ENCODE measurements around the gene SCFD2.
"Not testable (repeated sequence)": the region's sequence is repeated elsewhere in the genome, so short reads cannot be mapped to it uniquely, and the experiment has no call there.

Gene SCFD2

GRCh38 chr4:53050361-53050774 is 315.5 kb downstream of the SCFD2 start:
- DNase-seq (ENCODE audit: low spot score), result no peak

DNA sequence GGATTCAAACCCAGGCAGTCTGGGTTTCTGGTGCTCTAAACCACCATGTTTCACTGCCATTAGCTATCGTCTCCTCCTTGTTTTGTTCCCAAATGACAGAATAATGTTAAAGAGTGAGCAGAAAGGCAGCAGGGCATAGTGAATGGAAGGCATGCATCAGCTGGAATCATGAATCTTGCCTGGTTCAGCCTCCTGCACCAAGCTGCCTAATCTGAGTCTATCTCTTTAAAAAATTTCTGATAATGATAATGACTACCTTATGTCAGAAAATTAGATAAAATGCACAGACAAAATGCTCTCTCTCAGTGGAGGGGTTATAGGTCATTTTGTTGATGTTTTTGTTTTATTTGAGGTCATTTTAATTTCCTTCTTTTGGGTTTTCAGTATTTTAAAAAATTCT is 316.3 kb downstream of the SCFD2 start:
- DNase-seq (ENCODE audit: low spot score), result no peak

DNA sequence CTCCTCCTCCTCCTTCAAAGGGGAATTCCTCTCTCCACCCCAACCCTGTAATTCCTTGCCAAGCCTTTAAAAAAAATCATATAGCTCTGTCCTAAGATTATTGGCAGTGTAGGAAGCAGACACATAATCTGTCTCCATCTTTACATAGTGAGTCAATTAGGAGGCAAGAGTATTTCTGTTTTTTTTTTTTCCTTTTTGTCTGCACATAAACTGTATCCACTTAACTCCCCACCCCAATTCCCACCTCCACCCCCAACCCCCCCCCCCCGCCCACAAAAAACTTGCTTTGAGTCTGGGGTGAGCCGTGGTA is 321.3 kb downstream of the SCFD2 start:
- no peak for DNase-seq (ENCODE audit: low spot score)

- no peak for DNase-seq (ENCODE audit: low spot score)
These were observed 321.8 kb downstream of the SCFD2 start for GRCh38 chr4:53043891-53044650.

- no peak for DNase-seq (ENCODE audit: low spot score)
These were observed 322.8 kb downstream of the SCFD2 start for GRCh38 chr4:53043055-53043454.

- no peak for DNase-seq (ENCODE audit: low spot score)
These were observed 325.0 kb downstream of the SCFD2 start for GRCh38 chr4:53040851-53041250.

DNA sequence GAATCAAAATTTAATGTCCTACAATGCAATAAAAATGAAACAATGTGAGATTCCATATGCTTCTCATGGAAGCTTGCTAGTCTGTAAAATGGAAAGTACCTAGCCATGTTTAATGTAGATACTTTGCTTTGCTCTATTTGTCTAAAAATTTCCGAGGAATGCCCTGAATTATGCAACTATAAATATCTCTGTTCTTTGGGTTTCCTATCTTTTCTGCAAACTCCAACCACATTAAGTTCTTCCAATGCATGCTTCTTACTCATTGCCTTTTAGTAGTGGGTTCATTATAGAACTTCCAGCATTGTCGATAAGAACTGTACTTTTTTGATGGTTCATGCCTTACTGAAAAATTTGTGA is 325.4 kb downstream of the SCFD2 start:
- no peak for DNase-seq (ENCODE audit: low spot score)

DNA sequence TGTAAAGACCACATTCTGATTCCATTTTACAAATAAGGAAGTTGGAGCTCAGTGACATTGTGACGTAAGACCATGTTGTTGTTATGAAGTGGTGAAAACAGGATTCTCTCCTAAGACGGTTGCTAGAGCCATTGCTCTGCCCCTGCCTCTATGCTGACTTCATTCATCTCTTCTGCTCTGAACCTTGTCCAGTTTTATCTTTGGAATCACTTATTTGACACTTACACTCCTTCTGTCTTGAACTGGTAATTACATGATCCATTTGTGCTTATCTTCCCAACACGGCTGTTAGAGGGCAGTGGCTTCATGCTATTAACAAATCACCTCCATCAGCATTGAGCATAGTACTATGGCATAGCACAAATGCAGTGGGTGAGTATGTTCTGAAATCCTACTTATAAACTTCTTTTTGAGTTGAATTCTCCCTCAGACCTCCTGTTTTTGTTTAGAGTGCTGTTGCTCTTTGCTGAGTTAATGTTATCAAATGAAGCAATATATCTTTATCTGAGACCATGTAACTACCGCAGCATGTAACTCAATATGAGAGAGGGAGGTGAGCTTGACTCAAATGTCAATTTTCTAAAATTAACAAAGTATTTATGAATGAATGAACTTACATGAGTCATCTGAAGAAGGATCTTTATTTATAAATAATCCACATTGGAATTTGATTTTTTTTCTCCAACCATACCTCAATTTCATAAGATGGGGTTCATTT is 326.0 kb downstream of the SCFD2 start:
- no peak for DNase-seq (ENCODE audit: low spot score)

DNA sequence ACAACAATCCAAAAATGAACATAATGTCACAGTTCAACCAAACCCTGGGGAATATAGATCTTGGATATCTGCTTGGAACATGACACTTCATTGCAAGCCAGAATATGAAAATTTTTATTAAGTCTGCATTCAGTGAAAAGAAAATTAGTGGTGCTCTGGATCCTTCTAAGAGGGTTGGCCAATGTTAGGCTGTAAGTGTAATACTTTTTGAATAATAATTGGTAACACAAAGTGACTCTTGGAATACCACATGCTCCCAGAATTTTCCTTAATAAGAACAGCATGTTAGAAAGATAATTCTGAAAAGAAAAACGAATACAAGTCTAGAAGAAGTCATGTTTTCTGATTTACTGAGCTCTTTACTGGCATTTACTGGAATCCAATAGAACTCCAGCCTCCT is 328.0 kb downstream of the SCFD2 start:
- DNase-seq (ENCODE audit: low spot score), result no peak

- DNase-seq (ENCODE audit: low spot score), result not testable (repeated sequence)
These were observed 333.0 kb downstream of the SCFD2 start for GRCh38 chr4:53032908-53033307.

DNA sequence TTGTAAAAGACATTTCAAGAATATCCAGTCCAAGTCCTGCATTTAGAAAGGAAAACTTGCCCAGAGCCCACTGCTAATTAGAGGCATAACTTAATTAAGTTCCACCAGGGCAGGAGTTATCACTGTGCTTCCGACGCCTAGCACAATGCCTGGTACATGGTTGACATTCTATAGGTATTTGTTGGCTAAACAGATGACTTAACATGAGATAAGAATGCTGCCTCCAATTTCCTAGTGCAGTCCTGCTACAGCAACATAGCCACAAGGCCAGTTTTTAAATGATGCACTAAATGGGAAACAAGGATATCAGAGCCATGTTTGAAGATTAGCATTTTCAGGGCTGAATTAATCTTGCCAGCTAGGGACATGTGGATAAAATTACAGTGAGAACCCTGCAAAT is 339.6 kb downstream of the SCFD2 start:
- no peak for DNase-seq (ENCODE audit: low spot score)

DNA sequence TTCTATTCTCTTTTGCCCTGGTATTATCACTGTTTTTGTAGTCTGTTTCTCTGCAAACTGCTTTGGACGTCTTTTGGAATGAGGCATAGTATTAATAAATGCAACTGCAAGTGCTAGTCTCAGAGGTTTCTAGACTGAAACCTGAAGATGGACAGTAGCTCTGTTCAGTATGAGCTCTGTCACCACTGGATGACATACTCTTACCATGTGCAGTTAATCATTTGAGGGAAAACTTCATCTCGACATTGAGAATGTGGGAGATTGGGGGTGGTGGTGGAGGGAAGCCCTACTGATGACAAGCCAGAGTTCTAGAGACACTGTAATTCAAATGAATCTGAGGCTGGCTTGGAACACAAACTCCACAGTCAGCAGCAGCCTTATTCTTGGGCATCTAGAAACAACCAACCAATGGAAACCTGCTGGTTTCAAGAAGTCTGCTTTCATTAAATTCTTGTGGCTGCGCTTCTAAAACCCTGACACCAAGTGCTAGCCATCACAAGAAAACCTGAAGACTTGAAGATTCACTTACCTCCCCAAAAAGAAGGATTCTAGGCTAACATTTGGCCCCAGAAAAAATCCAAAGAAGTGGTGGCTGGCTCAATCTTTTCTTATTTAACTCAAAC is 342.1 kb downstream of the SCFD2 start:
- no peak for DNase-seq (ENCODE audit: low spot score)

DNA sequence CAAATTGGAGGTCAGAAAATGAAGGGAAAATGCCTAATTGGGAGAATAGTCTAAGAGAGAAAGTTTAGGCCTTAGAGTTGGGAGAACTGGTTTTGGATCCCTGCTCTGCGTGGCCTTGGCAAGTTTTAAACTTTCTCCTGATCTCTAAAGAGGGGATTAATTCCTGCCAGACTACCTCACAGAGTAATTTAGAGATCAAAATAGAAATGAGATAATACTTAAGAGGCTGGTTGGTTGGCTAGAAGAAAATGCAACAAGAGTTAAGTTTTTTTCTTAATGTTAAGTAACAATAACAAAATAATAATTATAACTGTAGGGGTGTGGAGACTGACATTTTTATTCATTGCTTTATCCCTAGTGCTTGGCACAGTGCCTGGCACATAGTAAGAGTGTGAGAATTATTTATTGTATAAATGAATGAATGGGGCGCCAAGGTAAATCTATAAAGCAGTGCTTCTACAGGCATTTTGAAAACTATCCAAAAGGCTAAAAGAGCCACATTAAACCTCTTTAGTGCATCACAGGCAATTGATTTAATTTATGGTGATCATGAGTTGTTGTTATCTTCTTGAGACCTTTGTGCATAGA is 343.3 kb downstream of the SCFD2 start:
- DNase-seq (ENCODE audit: low spot score), result no peak

DNA sequence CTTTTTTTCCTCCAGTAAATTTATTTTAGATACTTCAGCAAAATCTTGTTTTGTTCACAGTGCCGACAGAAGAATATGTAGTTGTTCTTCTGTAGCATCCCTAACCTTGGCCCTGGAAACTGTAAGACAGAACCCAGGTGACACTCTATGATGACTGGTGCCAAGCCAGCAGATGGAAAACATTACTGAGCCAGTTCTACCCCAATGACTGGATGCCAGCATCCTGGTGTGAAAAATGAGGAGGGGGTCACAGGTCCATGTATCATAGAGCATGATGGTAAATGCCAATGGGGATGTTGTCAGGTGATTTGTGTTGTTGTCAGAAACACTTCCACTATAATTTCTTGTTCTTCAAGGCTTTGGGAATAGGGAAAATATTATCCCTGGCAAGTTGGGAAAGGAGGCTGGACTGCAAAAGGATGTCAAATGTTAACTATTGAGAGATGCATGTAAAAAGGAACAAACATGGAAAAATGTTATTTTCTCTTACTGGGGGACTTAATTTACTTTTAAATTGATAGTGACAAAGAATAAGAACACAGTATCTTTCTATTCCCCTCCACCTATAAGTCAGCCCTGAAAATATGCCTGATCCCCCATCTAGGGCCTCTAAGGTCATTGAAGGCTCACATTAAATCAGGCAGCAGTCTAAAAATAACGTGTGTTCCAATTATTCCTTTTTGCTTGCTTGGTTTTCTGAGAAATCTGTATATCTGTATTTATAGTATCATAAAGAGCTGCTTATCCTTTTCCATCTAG is 343.9 kb downstream of the SCFD2 start:
- DNase-seq (ENCODE audit: low spot score), result no peak

GRCh38 chr4:53019485-53020382 is 346.1 kb downstream of the SCFD2 start:
- DNase-seq (ENCODE audit: low spot score), result no peak

DNA sequence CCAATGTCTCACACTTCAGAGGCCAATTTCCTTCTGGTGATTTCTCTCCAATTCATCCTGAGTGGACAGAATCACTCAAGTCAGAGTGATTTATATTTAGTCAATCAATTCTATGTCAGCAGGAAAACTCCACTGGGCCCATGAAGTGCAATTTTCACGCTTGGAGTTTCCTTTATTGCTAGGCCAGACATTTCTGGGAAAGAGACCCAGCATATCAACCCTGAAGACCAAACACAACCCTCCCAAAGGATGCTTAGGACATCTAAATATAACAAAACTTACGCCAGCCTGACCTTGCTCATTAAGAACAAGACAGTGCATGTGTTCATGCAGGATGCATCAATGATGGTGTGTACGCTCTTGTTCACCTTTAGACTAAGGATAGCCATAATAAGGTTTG is 347.4 kb downstream of the SCFD2 start:
- no peak for DNase-seq (ENCODE audit: low spot score)

DNA sequence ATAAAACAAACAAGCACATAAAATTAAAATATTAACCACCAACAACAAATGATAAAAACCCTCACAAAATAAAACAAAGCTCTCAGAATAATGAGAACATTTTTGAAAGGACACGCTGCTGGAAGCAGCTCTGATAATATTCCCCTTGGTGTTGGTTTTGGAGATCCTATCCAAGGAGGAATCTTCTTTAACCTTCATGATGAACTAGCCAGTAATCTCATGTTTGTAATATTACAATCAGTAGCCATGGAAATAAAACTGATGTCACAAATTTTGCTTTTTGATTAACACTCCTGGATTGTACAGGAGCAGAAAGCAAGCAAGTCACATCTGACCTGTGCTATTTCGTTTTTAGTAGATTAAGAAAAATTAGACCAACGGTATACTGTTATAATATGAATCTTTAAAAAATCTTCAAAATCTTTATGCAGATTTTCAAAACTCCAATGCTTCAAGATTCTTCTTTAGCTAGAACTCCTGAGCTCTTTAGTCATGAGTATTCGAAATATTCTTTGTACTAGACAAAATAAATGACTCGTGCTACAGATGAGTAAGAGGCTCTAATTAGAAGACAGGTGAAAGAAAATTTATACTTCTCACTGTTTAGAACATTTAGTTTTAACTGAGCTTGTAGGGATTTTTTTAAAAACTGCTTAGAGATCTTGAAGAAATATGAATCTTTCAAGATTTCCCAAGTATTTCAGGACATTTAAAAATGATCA is 349.6 kb downstream of the SCFD2 start:
- no peak for DNase-seq (ENCODE audit: low spot score)

DNA sequence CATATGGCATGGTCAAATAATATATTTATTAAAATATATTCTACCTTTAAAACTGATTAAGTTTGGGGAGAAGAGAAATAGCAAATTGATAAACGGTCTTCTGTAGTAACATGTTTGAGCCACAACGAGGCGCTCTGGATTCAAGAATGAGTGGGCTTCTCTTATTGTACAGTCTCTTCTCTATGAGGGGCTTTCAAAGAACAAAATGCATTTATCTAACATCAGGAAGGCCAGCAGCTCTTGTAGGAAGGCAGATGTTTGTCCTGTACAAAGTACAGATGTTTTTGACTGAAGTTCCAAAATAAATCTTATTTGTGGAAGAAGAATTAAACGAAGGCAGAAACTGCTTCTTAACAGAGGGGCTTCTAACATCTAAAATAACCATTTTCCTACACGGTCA is 350.2 kb downstream of the SCFD2 start:
- peak; percentile 16 for DNase-seq (ENCODE audit: low spot score)

GRCh38 chr4:53014881-53015280 is 351.0 kb downstream of the SCFD2 start:
- no peak for DNase-seq (ENCODE audit: low spot score)

Measured in globus pallidus (tissue), 1 donor.